Kidney (tissue), 14 donors: ENCODE data around the gene CAMTA1. TPM values are rescaled to one million over a fixed set of nuclear protein-coding genes. Genes with fewer than 3 reads are reported as not detected.

Experiments used
- DNase-seq, 5 donors: peaks; one replicate each; pipeline ENCODE4 v3.0.0-alpha.2; 2013 to 2020
- FAIRE-seq: peaks from 2 replicates; lab custom pipeline; 2012; peaks lifted over from hg19 to GRCh38; lab: Jason Lieb, UNC
- H3K27ac ChIP-seq, 2 donors: one replicate each; pipeline ENCODE4 v1.7.0; 2013; ENCODE audit warnings: low read depth in 2 of 2, low read length in 2 of 2, inconsistent platforms in 1 of 2
- H3K27me3 ChIP-seq: one replicate; pipeline ENCODE4 v1.7.1; 2013; ENCODE audit warnings: low read length, inconsistent platforms; ENCODE audit not compliant: control insufficient read depth, insufficient read depth
- H3K36me3 ChIP-seq, 3 donors: one replicate each; pipeline versions ENCODE4 v1.7.0 to v1.7.1; 2013; ENCODE audit warnings: low read length in 3 of 3, control low read depth in 1 of 3, inconsistent platforms in 1 of 3; ENCODE audit not compliant: insufficient read depth in 3 of 3, control insufficient read depth in 2 of 3
- H3K4me1 ChIP-seq, 3 donors: one replicate each; pipeline versions ENCODE4 v1.7.0 to v1.7.1; 2013; ENCODE audit warnings: low read length in 3 of 3, inconsistent platforms in 1 of 3, low read depth in 1 of 3; ENCODE audit not compliant: control insufficient read depth in 2 of 3, insufficient read depth in 2 of 3
- H3K4me3 ChIP-seq, 3 donors: one replicate each; pipeline versions ENCODE4 v1.7.0 to v1.8.1; 2013; ENCODE audit warnings: low read length in 3 of 3, control low read depth in 1 of 3, inconsistent platforms in 1 of 3
- H3K9ac ChIP-seq, 3 donors: one replicate each; pipeline versions ENCODE4 v1.7.0 to v1.7.1; 2013; ENCODE audit warnings: low read length in 3 of 3, control low read depth in 1 of 3, inconsistent platforms in 1 of 3
- H3K9me3 ChIP-seq, 3 donors: one replicate each; pipeline versions ENCODE4 v1.7.0 to v1.7.1; 2013; ENCODE audit warnings: low read length in 3 of 3, control low read depth in 1 of 3, inconsistent platforms in 1 of 3; ENCODE audit not compliant: control insufficient read depth in 2 of 3, insufficient read depth in 1 of 3
- intact Hi-C: fragments of 100-400 bp; cut with DNase I; formaldehyde crosslinking; loops from one replicate; pipeline ENCODE4 v1.11.1; 2022
- polyA plus RNA-seq: library from polyadenylated mRNA; stranded (reverse); fragments of 350-450 nt; fragmentation: Illumina TruSeq; extraction: RNeasy Lipid Tissue Mini Kit (QIAGEN cat#74804); gene quantifications from one replicate; pipeline ENCODE4 v1.2.3, GENCODE V29; 2014; ENCODE audit warnings: low read depth, low replicate concordance; ENCODE audit not compliant: insufficient read depth
- total RNA-seq: library from RNA; stranded (reverse); fragmentation: NEBNext Ultra II Directional; extraction: Animal tissue kit (Norgen Biotek cat#: 25700); gene quantifications from one replicate; pipeline ENCODE4 v1.2.1, GENCODE V29; 2021
- TF ChIP-seq, protein P1 (sequence below): IDR thresholded peaks from 3 replicates; pipeline ENCODE4 v1.5.1; 2012; ENCODE audit warnings: mild to moderate bottlenecking, moderate library complexity, borderline replicate concordance; ENCODE audit not compliant: insufficient read depth; ENCODE audit errors: extremely low read depth
- donor health status: control.
- donor health status: control.
- donor health status: control.
- donor health status: control.
- donor health status: control.
- donor health status: DM: yes; HTN: yes; CAD: no.
- donor health status: Normal renal cell carcinoma (clear cell type).

The CAMTA1 gene
- total and polyA plus RNA-seq, 2 donors from 2014 or later: 79.0 to 170 TPM

DNA sequence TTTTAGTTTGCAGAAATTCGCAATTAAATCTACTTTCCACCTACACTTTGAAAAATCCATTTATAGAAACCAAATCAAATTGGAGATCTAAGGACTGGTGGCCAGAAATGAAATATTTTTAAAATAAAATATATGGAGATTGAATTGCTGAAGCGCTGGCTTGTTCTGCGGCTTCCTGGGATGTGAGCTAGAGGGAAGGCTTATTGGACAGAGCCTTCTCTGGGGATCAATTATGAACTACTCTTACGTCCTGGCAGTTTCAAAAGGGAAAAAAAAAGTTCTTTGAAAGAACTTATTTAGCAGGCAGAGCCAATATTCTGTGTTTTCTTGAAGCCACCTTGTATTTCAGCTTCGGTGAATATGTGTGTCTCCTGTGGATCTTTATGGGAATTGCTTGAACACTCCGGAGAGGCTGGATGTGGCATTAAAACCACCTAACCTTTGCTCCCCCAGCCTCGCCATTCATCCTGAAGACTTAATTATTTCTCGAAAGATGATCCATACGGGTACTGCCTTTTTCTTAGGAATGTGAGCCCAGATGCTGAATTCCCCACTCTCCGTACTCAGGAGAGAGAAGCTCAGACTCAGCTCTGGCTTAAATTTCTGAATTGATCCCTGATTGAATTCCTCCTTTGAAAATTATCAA is 506.9 kb downstream of the CAMTA1 start:
- no peaks in the 10 kb centered on the region for H3K27me3 ChIP-seq
- TF ChIP-seq, protein P1, sequence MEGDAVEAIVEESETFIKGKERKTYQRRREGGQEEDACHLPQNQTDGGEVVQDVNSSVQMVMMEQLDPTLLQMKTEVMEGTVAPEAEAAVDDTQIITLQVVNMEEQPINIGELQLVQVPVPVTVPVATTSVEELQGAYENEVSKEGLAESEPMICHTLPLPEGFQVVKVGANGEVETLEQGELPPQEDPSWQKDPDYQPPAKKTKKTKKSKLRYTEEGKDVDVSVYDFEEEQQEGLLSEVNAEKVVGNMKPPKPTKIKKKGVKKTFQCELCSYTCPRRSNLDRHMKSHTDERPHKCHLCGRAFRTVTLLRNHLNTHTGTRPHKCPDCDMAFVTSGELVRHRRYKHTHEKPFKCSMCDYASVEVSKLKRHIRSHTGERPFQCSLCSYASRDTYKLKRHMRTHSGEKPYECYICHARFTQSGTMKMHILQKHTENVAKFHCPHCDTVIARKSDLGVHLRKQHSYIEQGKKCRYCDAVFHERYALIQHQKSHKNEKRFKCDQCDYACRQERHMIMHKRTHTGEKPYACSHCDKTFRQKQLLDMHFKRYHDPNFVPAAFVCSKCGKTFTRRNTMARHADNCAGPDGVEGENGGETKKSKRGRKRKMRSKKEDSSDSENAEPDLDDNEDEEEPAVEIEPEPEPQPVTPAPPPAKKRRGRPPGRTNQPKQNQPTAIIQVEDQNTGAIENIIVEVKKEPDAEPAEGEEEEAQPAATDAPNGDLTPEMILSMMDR: no peak
- H3K4me3 ChIP-seq: no peak overlapping the region
- H3K9ac ChIP-seq: no peak overlapping the region
- H3K27ac ChIP-seq: no peak overlapping the region
- peaks cover 0 to 2% (median 0%) of the 10 kb centered on the region in 3 donors for H3K9me3 ChIP-seq
- FAIRE-seq (no peak), DNase-seq (no peak)
- H3K36me3 ChIP-seq: no peaks in the 10 kb centered on the region
- no peaks in the 10 kb centered on the region for H3K4me1 ChIP-seq
- intact Hi-C loops: no loop called here

DNA sequence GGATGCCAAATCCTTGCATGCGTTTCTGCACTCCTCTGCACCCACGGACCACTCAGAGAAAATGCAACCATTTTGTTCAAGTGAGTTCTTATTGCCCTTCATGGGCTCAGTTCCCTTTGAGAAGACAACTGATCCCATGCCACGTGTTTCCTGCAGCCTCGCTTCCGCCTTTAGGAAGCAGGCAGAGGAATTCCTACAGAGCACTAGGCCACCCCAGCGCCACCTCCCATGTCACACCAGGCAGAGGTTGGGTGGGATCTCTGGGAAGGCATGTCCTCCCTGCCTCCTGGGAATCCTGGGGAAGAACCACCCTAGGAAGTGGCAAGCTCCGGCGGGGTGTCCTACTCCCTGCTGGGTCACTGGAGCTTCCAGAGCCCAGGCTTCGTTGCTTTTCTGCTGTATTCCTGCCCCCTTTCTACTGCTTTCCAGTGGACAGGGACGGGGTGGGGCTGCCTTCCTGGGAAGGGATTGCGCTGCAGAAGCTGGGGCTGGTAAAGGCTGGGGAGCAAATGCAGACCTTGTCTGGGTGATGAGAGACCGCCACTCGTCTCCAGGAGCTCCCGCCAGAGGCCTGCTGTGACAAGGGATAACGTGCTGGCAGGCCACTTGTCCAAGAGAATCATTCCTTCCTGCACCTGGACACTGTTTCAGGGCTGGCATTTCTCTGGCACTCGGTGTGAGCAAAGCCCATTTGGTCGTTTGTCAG is 507.6 kb downstream of the CAMTA1 start:
- no peak for DNase-seq
- Histone ChIP-seq H3K27me3 (no peaks in the 10 kb centered on the region), H3K4me1 (no peaks in the 10 kb centered on the region), H3K36me3 (no peaks in the 10 kb centered on the region), H3K4me3 (no peak overlapping the region), H3K9me3 (peaks cover 0 to 8% (median 0%) of the 10 kb centered on the region in 3 donors), H3K9ac (no peak overlapping the region), H3K27ac (no peak overlapping the region)
- no peak for FAIRE-seq
- intact Hi-C loops: no loop called here
- TF ChIP-seq, protein P1: no peak

DNA sequence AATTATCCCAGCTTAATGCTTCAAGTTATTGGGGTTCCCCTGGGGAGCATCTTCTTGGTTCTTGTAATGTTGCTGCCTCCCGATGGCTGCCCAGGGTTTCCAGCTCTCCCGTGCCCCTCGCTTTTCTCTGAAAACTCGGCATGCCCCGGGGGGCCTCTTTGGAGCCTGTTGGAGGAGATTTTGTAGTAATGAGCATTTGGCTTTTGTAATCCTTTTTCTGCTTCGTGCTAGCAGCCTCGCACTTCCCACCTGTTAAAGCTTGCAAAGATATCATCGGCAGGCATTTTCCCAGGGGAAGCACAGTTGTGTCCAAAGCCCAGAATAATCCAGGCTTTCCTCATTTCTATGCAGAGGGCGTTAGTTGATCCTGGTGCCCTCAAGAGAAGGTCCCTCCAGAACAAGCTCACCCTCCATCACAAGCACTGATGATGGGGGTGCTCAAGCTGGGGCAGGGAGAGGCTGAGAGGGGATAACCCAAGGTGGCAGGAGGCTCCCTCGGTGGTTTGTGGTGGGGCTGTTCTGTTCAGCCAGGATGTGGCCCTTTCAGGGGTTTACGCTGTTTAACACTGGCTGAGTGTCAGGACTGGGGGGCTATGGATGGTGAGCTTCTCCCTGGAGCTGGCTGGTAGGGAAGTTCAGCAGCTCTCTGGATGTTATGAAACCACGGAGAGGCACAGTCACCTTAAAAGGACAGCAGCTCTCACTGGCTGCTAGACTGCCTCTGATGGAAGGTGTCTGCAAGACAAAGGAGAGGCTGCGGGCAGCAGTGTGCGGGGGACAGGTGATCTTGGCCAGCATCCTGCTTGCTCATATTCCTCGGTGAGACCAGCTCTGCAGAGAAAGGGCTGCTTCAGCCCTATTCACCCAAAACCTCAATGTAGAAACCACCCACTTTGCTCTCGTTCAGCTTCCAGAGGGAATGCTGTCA is 508.7 kb downstream of the CAMTA1 start:
- no peaks in the 10 kb centered on the region for H3K4me1 ChIP-seq
- peaks cover 0 to 8% (median 0%) of the 10 kb centered on the region in 3 donors for H3K9me3 ChIP-seq
- intact Hi-C loops: no loop called here
- FAIRE-seq: no peak
- H3K9ac ChIP-seq: no peak overlapping the region
- H3K4me3 ChIP-seq: no peak overlapping the region
- H3K27ac ChIP-seq: no peak overlapping the region
- TF ChIP-seq, protein P1: no peak
- DNase-seq: no peak
- no peaks in the 10 kb centered on the region for H3K36me3 ChIP-seq
- no peaks in the 10 kb centered on the region for H3K27me3 ChIP-seq
